ENCODE results near the gene CARD11. TPM values are rescaled to one million over a fixed set of nuclear protein-coding genes. Genes with fewer than 3 reads are reported as not detected.

Gene CARD11
- total RNA-seq, 1 donor from 2014 or later, result 0.16 TPM

DNA sequence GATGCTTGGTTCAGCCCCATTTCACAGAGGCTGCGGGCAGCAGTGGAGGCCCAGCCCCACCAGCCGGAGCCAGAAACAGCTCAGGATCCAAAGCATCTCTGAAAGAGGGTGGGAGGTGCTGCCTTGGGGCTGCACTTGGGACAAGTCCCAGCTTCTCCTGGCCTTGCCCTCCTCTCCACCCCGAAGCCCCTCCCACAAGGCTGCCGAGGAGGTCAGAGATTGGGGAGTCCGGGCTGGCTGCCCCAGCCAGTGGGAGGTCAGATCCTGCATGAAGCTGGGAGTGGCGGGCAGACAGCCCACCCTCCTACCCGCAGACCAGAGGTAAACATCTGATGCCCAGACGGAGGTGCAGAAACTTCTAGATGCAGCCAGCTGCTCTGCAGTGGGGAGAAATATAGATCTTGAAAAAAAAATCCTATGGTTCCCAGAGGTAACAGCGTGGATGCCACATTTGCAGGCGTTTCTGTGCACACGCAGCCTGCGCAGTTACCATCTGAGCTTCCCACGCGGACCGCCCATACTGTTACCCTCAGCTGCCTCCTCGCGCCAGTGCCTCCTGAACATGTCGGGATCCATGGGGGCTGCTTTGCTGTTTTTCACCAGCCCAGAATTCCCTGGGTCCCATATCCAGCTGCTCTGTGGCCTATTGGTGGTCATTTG, 162.7 kb downstream of the CARD11 start:
- H3K9me3 ChIP-seq (replicated peaks), result no peaks in the 10 kb centered on the region
- no peaks in the 10 kb centered on the region for H3K36me3 ChIP-seq
- no peak overlapping the region for H3K27ac ChIP-seq (replicated peaks)
- H3K4me3 ChIP-seq, result no peak overlapping the region
- intact Hi-C loops (cut with micrococcal nuclease), result no loop called here
- no peak for TF ChIP-seq CTCF (IDR thresholded peaks at IDR 0.05; ENCODE audit: borderline replicate concordance)
- no peaks in the 10 kb centered on the region for H3K4me1 ChIP-seq
- DNase-seq, result no peak
- peaks cover 25% of the 10 kb centered on the region for H3K27me3 ChIP-seq (ENCODE audit: low read depth)

- H3K36me3 ChIP-seq, result no peaks in the 10 kb centered on the region
- intact Hi-C loops (cut with micrococcal nuclease), result no loop called here
Measured at GRCh38 chr7:2880051-2880450, 163.6 kb downstream of the CARD11 start.

DNA sequence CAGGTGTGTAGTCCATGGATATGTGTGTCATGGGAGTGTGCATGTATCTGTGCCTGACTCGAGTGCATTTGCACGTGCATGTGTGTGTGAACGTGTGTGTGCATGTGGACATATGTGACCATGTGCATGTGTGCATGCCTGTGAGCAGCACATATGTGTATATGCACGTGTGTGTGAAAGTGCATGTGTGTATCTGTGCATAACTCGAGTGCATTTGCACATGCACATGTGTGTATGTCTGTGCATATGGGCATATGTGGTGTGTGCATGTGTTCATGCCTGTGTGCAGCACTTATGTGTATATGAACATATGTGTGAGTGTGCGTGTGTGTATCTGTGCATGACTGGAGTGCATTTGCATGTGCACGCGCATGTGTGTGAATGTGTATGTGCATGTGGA, 164.3 kb downstream of the CARD11 start:
- TF ChIP-seq CTCF (IDR thresholded peaks at IDR 0.05; ENCODE audit: borderline replicate concordance), result no peak
- H3K4me3 ChIP-seq, result no peak overlapping the region
- no peaks in the 10 kb centered on the region for H3K9me3 ChIP-seq (replicated peaks)
- DNase-seq, result no peak
- H3K27ac ChIP-seq (replicated peaks), result no peak overlapping the region
- no peaks in the 10 kb centered on the region for H3K4me1 ChIP-seq
- H3K27me3 ChIP-seq (ENCODE audit: low read depth), result peaks cover 30% of the 10 kb centered on the region
- no peaks in the 10 kb centered on the region for H3K36me3 ChIP-seq
- intact Hi-C loops (cut with micrococcal nuclease), result no loop called here

More at GRCh38 chr7:2880051-2880450, 163.6 kb downstream of the CARD11 start:
- H3K4me3 ChIP-seq, result no peak overlapping the region
- H3K27ac ChIP-seq (replicated peaks), result no peak overlapping the region
- DNase-seq, result no peak
- H3K4me1 ChIP-seq, result no peaks in the 10 kb centered on the region
- H3K9me3 ChIP-seq (replicated peaks), result no peaks in the 10 kb centered on the region
- H3K27me3 ChIP-seq (ENCODE audit: low read depth), result peaks cover 30% of the 10 kb centered on the region
- no peak for TF ChIP-seq CTCF (IDR thresholded peaks at IDR 0.05; ENCODE audit: borderline replicate concordance)

DNA sequence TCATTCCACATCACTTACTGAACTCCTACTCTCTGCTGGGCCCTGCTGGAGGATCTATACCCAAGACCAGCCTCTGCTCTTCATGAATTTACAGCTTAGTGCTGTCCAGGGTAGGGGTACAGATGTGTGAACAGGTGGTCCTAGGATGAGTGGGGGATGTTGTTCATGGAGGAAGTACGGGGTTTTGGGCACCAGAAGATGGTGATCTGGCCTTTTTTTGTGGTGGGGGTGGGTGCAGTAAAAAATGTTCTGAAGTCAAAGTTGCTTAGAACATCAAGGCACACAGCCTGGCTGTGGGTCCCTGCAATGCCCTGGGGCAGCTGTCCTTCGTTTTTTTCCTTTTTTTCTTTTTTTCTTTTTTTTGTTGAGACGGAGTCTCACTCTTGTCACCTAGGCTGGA, 165.4 kb downstream of the CARD11 start:
- TF ChIP-seq CTCF (IDR thresholded peaks at IDR 0.05; ENCODE audit: borderline replicate concordance), result no peak
- intact Hi-C loops (cut with micrococcal nuclease), result no loop called here
- no peak overlapping the region for H3K27ac ChIP-seq (replicated peaks)
- no peaks in the 10 kb centered on the region for H3K9me3 ChIP-seq (replicated peaks)
- peaks cover 30% of the 10 kb centered on the region for H3K27me3 ChIP-seq (ENCODE audit: low read depth)
- no peaks in the 10 kb centered on the region for H3K4me1 ChIP-seq
- no peaks in the 10 kb centered on the region for H3K36me3 ChIP-seq
- H3K4me3 ChIP-seq, result no peak overlapping the region
- no peak for DNase-seq

DNA sequence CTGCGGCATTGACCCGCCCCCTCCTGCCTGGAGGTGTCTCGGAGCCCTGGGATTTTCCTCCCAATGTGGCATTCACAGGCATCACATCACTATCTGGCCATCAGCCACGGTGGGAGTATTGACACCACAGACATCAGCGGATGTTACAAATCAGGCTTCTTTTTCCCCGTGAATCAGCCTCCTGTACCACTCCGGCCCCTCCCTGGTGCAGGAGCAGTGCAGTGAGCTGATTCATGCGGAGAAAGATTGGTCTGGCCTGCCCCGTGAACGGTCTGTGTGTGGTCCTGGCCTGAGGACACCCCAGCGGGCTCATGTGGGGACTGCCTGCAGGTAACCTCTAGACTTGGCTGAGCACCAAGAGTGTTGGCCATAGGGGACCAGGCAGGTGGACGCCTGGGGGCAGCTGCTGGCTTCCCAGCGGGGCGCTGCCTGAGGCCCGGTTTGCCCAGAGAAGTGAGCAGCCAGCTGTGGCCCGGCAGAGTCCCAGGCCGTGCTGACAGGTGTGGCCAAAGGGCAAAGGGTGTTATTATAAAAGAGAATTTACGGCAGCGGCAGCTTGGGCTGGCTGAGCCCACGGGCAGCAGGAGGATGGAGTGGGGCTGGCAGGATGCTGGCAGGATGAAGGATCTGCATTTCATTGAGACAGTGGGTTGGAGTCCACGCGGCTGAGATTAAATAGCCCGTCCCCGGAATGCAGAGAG, 167.5 kb downstream of the CARD11 start:
- intact Hi-C loops (cut with micrococcal nuclease), result no loop called here
- no peak for DNase-seq
- TF ChIP-seq CTCF (IDR thresholded peaks at IDR 0.05; ENCODE audit: borderline replicate concordance), result no peak
- Histone ChIP-seq H3K27ac (replicated peaks) (no peak overlapping the region), H3K36me3 (no peaks in the 10 kb centered on the region), H3K27me3 (ENCODE audit: low read depth) (peaks cover 22% of the 10 kb centered on the region), H3K9me3 (replicated peaks) (no peaks in the 10 kb centered on the region), H3K4me3 (no peak overlapping the region), H3K4me1 (peaks cover under 1% of the 10 kb centered on the region)

All from left ventricle myocardium inferior (tissue), 1 donor.